LNCaP clone FGC (cell line): Measurements from ENCODE around the gene TRAPPC2L.
"Not testable (repeated sequence)": the region's sequence is repeated elsewhere in the genome, so short reads cannot be mapped to it uniquely, and the experiment has no call there.

Source experiments
- DNase-seq: peaks from one replicate; pipeline ENCODE4 v3.0.0-alpha.2; 2011; ENCODE audit warnings: low read depth
- H3K4me3 ChIP-seq: 2 replicates; pipeline ENCODE4 v1.5.1; 2011; ENCODE audit warnings: mild to moderate bottlenecking, low read depth, low read length, control low read depth
- CTCF ChIP-seq: IDR thresholded peaks from 2 replicates; pipeline ENCODE4 v1.5.1; 2012; ENCODE audit warnings: mild to moderate bottlenecking; ENCODE audit not compliant: control insufficient read depth, insufficient read depth; ENCODE audit errors: extremely low read depth

TRAPPC2L gene

GRCh38 chr16:88821168-88821850 is 35.6 kb upstream of the TRAPPC2L start:
- DNase-seq: no peak
- 0 out of 2 replicates have a peak, but pooled peaks have one; percentile 23 for TF ChIP-seq CTCF
- no peak overlapping the region for H3K4me3 ChIP-seq

GRCh38 chr16:88822281-88823040 is 34.5 kb upstream of the TRAPPC2L start:
- H3K4me3 ChIP-seq: no peak overlapping the region
- no peak for TF ChIP-seq CTCF
- DNase-seq: no peak

GRCh38 chr16:88823646-88824045 is 33.3 kb upstream of the TRAPPC2L start:
- DNase-seq, H3K4me3 ChIP-seq: not testable (repeated sequence)

GRCh38 chr16:88824256-88825077 is 32.5 kb upstream of the TRAPPC2L start:
- H3K4me3 ChIP-seq: no peak overlapping the region
- no peak for DNase-seq
- no peak for TF ChIP-seq CTCF

- TF ChIP-seq CTCF: no peak
- no peak overlapping the region for H3K4me3 ChIP-seq
- DNase-seq: no peak
Measured at GRCh38 chr16:88825146-88825545, 31.8 kb upstream of the TRAPPC2L start.

GRCh38 chr16:88826070-88826840 is 30.7 kb upstream of the TRAPPC2L start:
- DNase-seq: no peak
- TF ChIP-seq CTCF: no peak
- H3K4me3 ChIP-seq: no peak overlapping the region
